HG03045 (cell line): ENCODE measurements around the gene TCF12.

Source experiments
- ATAC-seq: cut with Tn5 transposase; IDR thresholded peaks from one replicate; pipeline ENCODE4 v1.9.1; 2021; ENCODE audit warnings: mild to moderate bottlenecking, moderate library complexity; ENCODE audit not compliant: unreplicated experiment

The TCF12 gene

GRCh38 chr15:57285386-57285785, 366.9 kb downstream of the TCF12 start:
- ATAC-seq = no peak

GRCh38 chr15:57286446-57287122, 368.1 kb downstream of the TCF12 start:
- no peak for ATAC-seq

- no peak for ATAC-seq
These were observed 368.7 kb downstream of the TCF12 start for GRCh38 chr15:57287123-57287521.

- no peak for ATAC-seq
These were observed 370.6 kb downstream of the TCF12 start for GRCh38 chr15:57288926-57289580.

- ATAC-seq = no peak
These were observed 371.7 kb downstream of the TCF12 start for GRCh38 chr15:57290187-57290586.

- no peak for ATAC-seq
These were observed 372.4 kb downstream of the TCF12 start for GRCh38 chr15:57290826-57291225.

- no peak for ATAC-seq
These were observed 378.2 kb downstream of the TCF12 start for GRCh38 chr15:57296473-57297162.

- ATAC-seq = no peak
These were observed 378.7 kb downstream of the TCF12 start for GRCh38 chr15:57297163-57297593.

GRCh38 chr15:57297630-57298029, 379.2 kb downstream of the TCF12 start:
- no peak for ATAC-seq

GRCh38 chr15:57298204-57298603, 379.8 kb downstream of the TCF12 start:
- ATAC-seq = no peak

- no peak for ATAC-seq
These were observed 380.6 kb downstream of the TCF12 start for GRCh38 chr15:57298843-57299550.

GRCh38 chr15:57301307-57301706, 382.9 kb downstream of the TCF12 start:
- no peak for ATAC-seq

- ATAC-seq = no peak
These were observed 384.3 kb downstream of the TCF12 start for GRCh38 chr15:57302640-57303257.

- no peak for ATAC-seq
These were observed 386.6 kb downstream of the TCF12 start for GRCh38 chr15:57305009-57305408.

GRCh38 chr15:57306161-57306943, 387.9 kb downstream of the TCF12 start:
- peak; percentile 65 for ATAC-seq

- no peak for ATAC-seq
These were observed 388.5 kb downstream of the TCF12 start for GRCh38 chr15:57306944-57307411.

GRCh38 chr15:57307527-57308169, 389.2 kb downstream of the TCF12 start:
- ATAC-seq = no peak

- no peak for ATAC-seq
These were observed 389.7 kb downstream of the TCF12 start for GRCh38 chr15:57308170-57308545.
